Measurements from ENCODE around the gene S100B.

Gene S100B

GRCh38 chr21:46557469-46557868, 47.4 kb downstream of the S100B start:
- H3K4me3 ChIP-seq (ENCODE audit: low read depth, low read length) = no peak overlapping the region
- DNase-seq (ENCODE audit: low read depth) = no peak
- TF ChIP-seq, protein P1, sequence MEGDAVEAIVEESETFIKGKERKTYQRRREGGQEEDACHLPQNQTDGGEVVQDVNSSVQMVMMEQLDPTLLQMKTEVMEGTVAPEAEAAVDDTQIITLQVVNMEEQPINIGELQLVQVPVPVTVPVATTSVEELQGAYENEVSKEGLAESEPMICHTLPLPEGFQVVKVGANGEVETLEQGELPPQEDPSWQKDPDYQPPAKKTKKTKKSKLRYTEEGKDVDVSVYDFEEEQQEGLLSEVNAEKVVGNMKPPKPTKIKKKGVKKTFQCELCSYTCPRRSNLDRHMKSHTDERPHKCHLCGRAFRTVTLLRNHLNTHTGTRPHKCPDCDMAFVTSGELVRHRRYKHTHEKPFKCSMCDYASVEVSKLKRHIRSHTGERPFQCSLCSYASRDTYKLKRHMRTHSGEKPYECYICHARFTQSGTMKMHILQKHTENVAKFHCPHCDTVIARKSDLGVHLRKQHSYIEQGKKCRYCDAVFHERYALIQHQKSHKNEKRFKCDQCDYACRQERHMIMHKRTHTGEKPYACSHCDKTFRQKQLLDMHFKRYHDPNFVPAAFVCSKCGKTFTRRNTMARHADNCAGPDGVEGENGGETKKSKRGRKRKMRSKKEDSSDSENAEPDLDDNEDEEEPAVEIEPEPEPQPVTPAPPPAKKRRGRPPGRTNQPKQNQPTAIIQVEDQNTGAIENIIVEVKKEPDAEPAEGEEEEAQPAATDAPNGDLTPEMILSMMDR (IDR thresholded peaks at IDR 0.05; ENCODE audit: insufficient read depth, low read depth, low read length, missing control alignments) = no peak

- no peak overlapping the region for H3K4me3 ChIP-seq (ENCODE audit: low read depth, low read length)
- no peak for DNase-seq (ENCODE audit: low read depth)
- TF ChIP-seq, protein P1 (IDR thresholded peaks at IDR 0.05; ENCODE audit: insufficient read depth, low read depth, low read length, missing control alignments) = no peak
These were observed 48.1 kb downstream of the S100B start for GRCh38 chr21:46556802-46557201.

- DNase-seq (ENCODE audit: low read depth) = no peak
- TF ChIP-seq, protein P1 (IDR thresholded peaks at IDR 0.05; ENCODE audit: insufficient read depth, low read depth, low read length, missing control alignments) = no peak
- no peak overlapping the region for H3K4me3 ChIP-seq (ENCODE audit: low read depth, low read length)
These were observed 49.2 kb downstream of the S100B start for GRCh38 chr21:46555678-46556077.

DNA sequence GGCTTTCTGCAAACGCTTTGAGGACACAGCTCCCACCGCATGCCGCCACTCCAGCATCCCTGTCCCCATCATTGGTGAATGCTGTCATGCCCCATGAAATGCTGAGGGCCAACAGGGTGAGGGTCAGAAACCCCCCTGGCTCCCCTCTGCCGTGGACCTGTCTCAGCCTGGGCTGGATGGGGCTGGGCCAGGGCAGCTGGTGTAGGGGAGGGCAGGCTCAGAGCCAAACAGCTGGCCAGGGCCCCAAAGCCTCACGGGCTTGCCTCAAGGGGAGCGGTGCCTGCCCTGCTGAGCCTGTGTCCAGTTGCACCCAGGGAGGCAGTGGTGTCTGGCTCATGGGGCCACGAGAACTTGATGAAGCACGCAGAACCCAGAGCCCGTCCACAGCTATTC, 49.7 kb downstream of the S100B start:
- TF ChIP-seq, protein P1 (IDR thresholded peaks at IDR 0.05; ENCODE audit: insufficient read depth, low read depth, low read length, missing control alignments) = no peak
- DNase-seq (ENCODE audit: low read depth) = no peak

DNA sequence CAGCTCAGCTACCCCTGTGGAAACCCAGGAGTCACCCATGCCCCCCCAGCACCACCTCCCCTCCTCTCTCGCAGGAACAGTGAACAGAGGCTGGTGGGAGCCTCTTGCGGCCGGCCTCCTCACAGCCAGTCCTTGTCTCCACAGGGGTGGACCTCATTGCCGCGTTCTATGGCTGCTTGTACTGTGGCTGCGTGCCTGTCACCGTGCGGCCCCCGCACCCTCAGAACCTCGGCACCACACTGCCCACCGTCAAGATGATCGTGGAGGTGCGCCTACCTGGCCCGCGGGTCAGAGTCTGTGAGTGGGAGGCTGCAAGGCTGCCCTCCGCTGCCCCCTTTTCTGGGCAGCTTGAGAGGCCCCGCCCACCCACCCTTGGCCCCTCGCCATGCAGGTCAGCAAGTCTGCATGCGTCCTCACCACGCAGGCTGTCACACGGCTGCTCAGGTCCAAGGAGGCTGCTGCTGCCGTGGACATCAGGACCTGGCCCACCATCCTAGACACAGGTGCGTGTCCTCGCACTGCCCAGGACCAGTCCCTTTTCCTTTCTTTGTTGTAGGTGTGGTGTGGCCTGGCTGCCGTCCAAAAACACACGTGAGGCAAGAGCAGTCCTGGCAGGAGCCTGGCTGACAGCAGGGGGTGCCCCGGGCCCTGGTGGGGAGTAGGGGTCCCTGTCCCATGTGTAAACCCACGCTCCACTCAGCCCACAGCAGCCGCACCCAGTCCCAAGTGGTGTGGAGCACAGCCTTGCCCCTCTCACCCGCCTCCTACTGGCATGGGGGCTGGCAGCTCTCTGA, 50.3 kb downstream of the S100B start:
- TF ChIP-seq, protein P1 (IDR thresholded peaks at IDR 0.05; ENCODE audit: insufficient read depth, low read depth, low read length, missing control alignments) = no peak
- no peak overlapping the region for H3K4me3 ChIP-seq (ENCODE audit: low read depth, low read length)
- no peak for DNase-seq (ENCODE audit: low read depth)

More for the DNA sequence above, 49.7 kb downstream of the S100B start:
- H3K4me3 ChIP-seq (ENCODE audit: low read depth, low read length) = no peak overlapping the region

DNA sequence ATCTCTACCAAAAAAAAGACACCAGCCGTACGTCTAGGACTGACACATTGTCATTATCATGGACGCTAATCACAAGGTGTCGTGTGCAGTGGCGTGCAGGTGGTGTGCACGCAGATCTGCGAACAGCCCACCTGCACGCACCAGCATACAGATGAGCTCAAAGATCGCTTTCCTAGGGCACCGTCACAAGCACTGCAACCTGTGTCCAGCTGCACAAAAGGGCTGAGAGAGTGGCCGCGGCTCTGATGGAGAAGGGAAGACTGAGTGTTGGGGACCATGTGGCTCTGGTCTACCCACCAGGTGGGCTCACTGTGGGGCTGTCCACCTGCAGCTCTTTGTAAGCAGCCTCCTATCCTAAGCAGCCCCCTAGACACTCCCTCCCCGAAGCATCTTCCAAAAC, 50.9 kb downstream of the S100B start:
- no peak overlapping the region for H3K4me3 ChIP-seq (ENCODE audit: low read depth, low read length)
- no peak for DNase-seq (ENCODE audit: low read depth)
- TF ChIP-seq, protein P1 (IDR thresholded peaks at IDR 0.05; ENCODE audit: insufficient read depth, low read depth, low read length, missing control alignments) = no peak

Measured in GM12865 (cell line).